H9 (cell line): ENCODE measurements around the gene MRPL54. TPM values are rescaled to one million over a fixed set of nuclear protein-coding genes. Genes with fewer than 3 reads are reported as not detected.

Source experiments
- DNase-seq: peaks from one replicate; pipeline ENCODE4 v3.0.0-alpha.2; 2017
- H2AFZ ChIP-seq: one replicate; pipeline ENCODE4 v1.6.1; 2013; ENCODE audit warnings: mild to moderate bottlenecking, low read length, control low read depth, moderate library complexity
- H2AK5ac ChIP-seq: 2 replicates; pipeline ENCODE4 v1.6.1; 2013; ENCODE audit warnings: low read length, control low read depth, mixed read lengths; ENCODE audit not compliant: insufficient read length
- H2BK120ac ChIP-seq: one replicate; pipeline ENCODE4 v1.6.1; 2013; ENCODE audit warnings: low read depth, mild to moderate bottlenecking, low read length, control low read depth, inconsistent platforms; ENCODE audit not compliant: poor library complexity, severe bottlenecking
- H2BK12ac ChIP-seq: 2 replicates; pipeline ENCODE4 v1.6.1; 2013; ENCODE audit warnings: low read length, control low read depth, mixed read lengths, low read depth; ENCODE audit not compliant: insufficient read length
- H2BK15ac ChIP-seq: 2 replicates; pipeline ENCODE4 v1.6.1; 2013; ENCODE audit warnings: low read depth, low read length, control low read depth
- H2BK20ac ChIP-seq: one replicate; pipeline ENCODE4 v1.6.1; 2013; ENCODE audit warnings: low read depth, mild to moderate bottlenecking, low read length, control low read depth, inconsistent platforms; ENCODE audit not compliant: poor library complexity, severe bottlenecking
- H2BK5ac ChIP-seq: 2 replicates; pipeline ENCODE4 v1.6.1; 2013; ENCODE audit warnings: low read length, control low read depth, mixed read lengths; ENCODE audit not compliant: insufficient read length
- H3K14ac ChIP-seq: 2 replicates; pipeline ENCODE4 v1.6.1; 2013; ENCODE audit warnings: low read length, control low read depth; ENCODE audit not compliant: insufficient read depth
- H3K18ac ChIP-seq: 2 replicates; pipeline ENCODE4 v1.6.1; 2013; ENCODE audit warnings: low read depth, mild to moderate bottlenecking, mixed read lengths, low read length, control low read depth; ENCODE audit not compliant: insufficient read length
- H3K23ac ChIP-seq: 2 replicates; pipeline ENCODE4 v1.6.1; 2013; ENCODE audit warnings: low read length, control low read depth, mixed read lengths, low read depth; ENCODE audit not compliant: insufficient read length
- H3K23me2 ChIP-seq: 2 replicates; pipeline ENCODE4 v1.6.1; 2013; ENCODE audit warnings: low read depth, mild to moderate bottlenecking, mixed read lengths, low read length, control low read depth; ENCODE audit not compliant: insufficient read length, poor library complexity, severe bottlenecking
- H3K27ac ChIP-seq: 2 replicates; pipeline ENCODE4 v1.5.1; 2013; ENCODE audit warnings: low read length, control low read depth, mixed read lengths, low read depth; ENCODE audit not compliant: insufficient read length
- H3K27me3 ChIP-seq: 2 replicates; pipeline ENCODE4 v1.6.1; 2013; ENCODE audit warnings: low read length, control low read depth, inconsistent platforms; ENCODE audit not compliant: insufficient read depth
- H3K4ac ChIP-seq: 2 replicates; pipeline ENCODE4 v1.6.1; 2013; ENCODE audit warnings: low read depth, mild to moderate bottlenecking, control low read depth, inconsistent platforms, low read length, moderate library complexity
- H3K4me1 ChIP-seq: 2 replicates; pipeline ENCODE4 v1.6.1; 2013; ENCODE audit warnings: low read length, control low read depth, inconsistent platforms; ENCODE audit not compliant: insufficient read depth
- H3K4me2 ChIP-seq: 2 replicates; pipeline ENCODE4 v1.6.1; 2013; ENCODE audit warnings: low read length, control low read depth, mixed read lengths; ENCODE audit not compliant: insufficient read length, insufficient read depth
- H3K56ac ChIP-seq: 2 replicates; pipeline ENCODE4 v1.6.1; 2013; ENCODE audit warnings: low read depth, mild to moderate bottlenecking, mixed read lengths, low read length, control low read depth; ENCODE audit not compliant: insufficient read length
- H3K79me1 ChIP-seq: 2 replicates; pipeline ENCODE4 v1.6.1; 2013; ENCODE audit warnings: low read depth, mild to moderate bottlenecking, moderate library complexity, low read length, control low read depth, inconsistent platforms; ENCODE audit not compliant: insufficient read depth, poor library complexity, severe bottlenecking
- H3K79me2 ChIP-seq: 2 replicates; pipeline ENCODE4 v1.6.1; 2013; ENCODE audit warnings: low read length, control low read depth, inconsistent platforms; ENCODE audit not compliant: insufficient read depth
- H3K9ac ChIP-seq: 2 replicates; pipeline ENCODE4 v1.6.1; 2013; ENCODE audit warnings: low read length, control low read depth, mixed read lengths; ENCODE audit not compliant: insufficient read length; ENCODE audit errors: extremely low read depth
- H3K9me3 ChIP-seq: one replicate; pipeline ENCODE4 v1.6.1; 2013; ENCODE audit warnings: low read depth, low read length, inconsistent platforms; ENCODE audit not compliant: control insufficient read depth
- H3T11ph ChIP-seq: one replicate; pipeline ENCODE4 v1.6.1; 2013; ENCODE audit warnings: mild to moderate bottlenecking, low read length, control low read depth, inconsistent platforms
- H4K20me1 ChIP-seq: one replicate; pipeline ENCODE4 v1.6.1; 2013; ENCODE audit not compliant: control insufficient read depth, insufficient read length, insufficient read depth
- H4K5ac ChIP-seq: 2 replicates; pipeline ENCODE4 v1.6.1; 2013; ENCODE audit warnings: low read depth, mild to moderate bottlenecking, mixed read lengths, low read length, control low read depth; ENCODE audit not compliant: insufficient read length
- H4K8ac ChIP-seq: replicated peaks from 2 replicates; pipeline ENCODE4 v1.6.1; 2013; ENCODE audit warnings: low read length, control low read depth, mixed read lengths, low read depth; ENCODE audit not compliant: insufficient read length
- H4K91ac ChIP-seq: 2 replicates; pipeline ENCODE4 v1.6.1; 2013; ENCODE audit warnings: low read depth, mild to moderate bottlenecking, moderate library complexity, mixed read lengths, low read length, control low read depth; ENCODE audit not compliant: insufficient read length
- H3K27ac Mint-ChIP-seq, 3 experiments: 2 replicates in 2 of 3; 3 replicates in 1 of 3; pipeline ENCODE4 v1.8.0; 2020 to 2021; ENCODE audit warnings: mixed read lengths in 3 of 3, mild to moderate bottlenecking in 1 of 3, moderate library complexity in 1 of 3
- H3K27me3 Mint-ChIP-seq: 2 replicates; pipeline ENCODE4 v1.8.0; 2021; ENCODE audit warnings: low read depth, mild to moderate bottlenecking, moderate library complexity, mixed read lengths
- H3K36me3 Mint-ChIP-seq, 3 experiments: 2 replicates in 2 of 3; 3 replicates in 1 of 3; pipeline ENCODE4 v1.8.0; 2020 to 2021; ENCODE audit warnings: low read depth in 3 of 3, mixed read lengths in 3 of 3; ENCODE audit not compliant: insufficient read depth in 1 of 3
- H3K4me1 Mint-ChIP-seq, 2 experiments: 2 replicates each; pipeline ENCODE4 v1.8.0; 2020; ENCODE audit warnings: mixed read lengths in 2 of 2
- H3K4me3 Mint-ChIP-seq, 2 experiments: 2 replicates in 1 of 2; 3 replicates in 1 of 2; pipeline ENCODE4 v1.8.0; 2020 to 2021; ENCODE audit warnings: mild to moderate bottlenecking in 2 of 2, mixed read lengths in 2 of 2, moderate library complexity in 1 of 2
- H3K9me3 Mint-ChIP-seq, 2 experiments: 2 replicates in 1 of 2; 3 replicates in 1 of 2; pipeline ENCODE4 v1.8.0; 2020; ENCODE audit warnings: mild to moderate bottlenecking in 2 of 2, mixed read lengths in 2 of 2, moderate library complexity in 1 of 2
- WGBS: extraction: QIAGEN DNeasy Blood & Tissue Kit; methylation state at CpG from one replicate; pipeline ENCODE4 v1.1.7; 2013; ENCODE audit warnings: missing lambda C conversion rate, low lambda C conversion rate, mixed read lengths; ENCODE audit not compliant: insufficient read length; ENCODE audit errors: extremely low coverage; 5-methylcytosine and 5-hydroxymethylcytosine counted together
- total RNA-seq: library from RNA; stranded (reverse); gene quantifications from 2 replicates; pipeline ENCODE4 v1.2.1, GENCODE V29; 2021
- TF ChIP-seq, protein P1 (sequence below): fragments of 200-600 bp; sonication (generic); conservative IDR thresholded peaks from 3 replicates; pipeline ENCODE4 v1.8.0; 2021; ENCODE audit warnings: antibody characterized with exemption, mild to moderate bottlenecking

Gene MRPL54
- total RNA-seq, 1 experiment from 2014 or later, result 60.0 TPM

DNA sequence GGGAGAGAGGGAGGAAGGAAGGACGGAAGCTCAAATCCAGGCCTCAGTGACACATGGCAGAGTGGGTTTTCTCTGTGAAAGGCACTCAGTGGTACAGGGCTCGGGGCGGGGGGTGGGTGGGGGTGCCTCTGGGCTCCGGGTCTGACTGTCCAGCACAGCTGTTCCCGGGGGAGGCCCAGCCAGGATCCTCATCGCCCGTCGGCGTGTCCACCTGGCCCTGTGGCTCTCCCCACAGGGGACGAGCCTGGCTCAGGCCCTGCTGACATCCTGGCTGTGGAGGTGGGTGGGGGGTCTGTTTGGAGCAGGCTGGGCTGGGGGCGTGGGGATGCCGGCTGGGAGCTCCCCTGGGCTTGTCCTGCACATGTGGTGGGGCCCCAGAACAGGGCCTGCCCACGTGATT is 41.9 kb downstream of the MRPL54 start:
- Histone ChIP-seq H2BK5ac (no peak overlapping the region), H3K4me2 (no peak overlapping the region), H2AFZ (no peak overlapping the region), H4K8ac (no peak overlapping the region), H2AK5ac (no peak overlapping the region), H2BK15ac (no peak overlapping the region), H4K91ac (no peak overlapping the region), H3K14ac (no peak overlapping the region), H4K20me1 (no peaks in the 10 kb centered on the region), H3K4me1 (no peaks in the 10 kb centered on the region), H3T11ph (no peak overlapping the region), H2BK12ac (no peak overlapping the region), H3K9me3 (no peaks in the 10 kb centered on the region), H3K79me2 (no peaks in the 10 kb centered on the region), H2BK120ac (no peak overlapping the region), H3K56ac (no peak overlapping the region), H2BK20ac (no peak overlapping the region), H3K9ac (no peak overlapping the region), H3K18ac (no peak overlapping the region), H3K23ac (no peak overlapping the region), H3K79me1 (no peaks in the 10 kb centered on the region), H3K27ac (no peak overlapping the region), H4K5ac (no peak overlapping the region), H3K4ac (no peak overlapping the region), H3K27me3 (no peaks in the 10 kb centered on the region), H3K23me2 (peaks cover 7% of the 10 kb centered on the region)
- Mint-ChIP-seq H3K4me1 (peaks cover 0 to 11% of the 10 kb centered on the region in 2 experiments; a peak in 2 of 4 replicates), H3K27me3 (peaks cover 39% of the 10 kb centered on the region), H3K4me3 (no peak overlapping the region), H3K27ac (no peak overlapping the region), H3K9me3 (peaks cover 0 to 6% of the 10 kb centered on the region in 2 experiments; a peak in 2 of 5 replicates), H3K36me3 (no peaks in the 10 kb centered on the region)
- TF ChIP-seq, protein P1, sequence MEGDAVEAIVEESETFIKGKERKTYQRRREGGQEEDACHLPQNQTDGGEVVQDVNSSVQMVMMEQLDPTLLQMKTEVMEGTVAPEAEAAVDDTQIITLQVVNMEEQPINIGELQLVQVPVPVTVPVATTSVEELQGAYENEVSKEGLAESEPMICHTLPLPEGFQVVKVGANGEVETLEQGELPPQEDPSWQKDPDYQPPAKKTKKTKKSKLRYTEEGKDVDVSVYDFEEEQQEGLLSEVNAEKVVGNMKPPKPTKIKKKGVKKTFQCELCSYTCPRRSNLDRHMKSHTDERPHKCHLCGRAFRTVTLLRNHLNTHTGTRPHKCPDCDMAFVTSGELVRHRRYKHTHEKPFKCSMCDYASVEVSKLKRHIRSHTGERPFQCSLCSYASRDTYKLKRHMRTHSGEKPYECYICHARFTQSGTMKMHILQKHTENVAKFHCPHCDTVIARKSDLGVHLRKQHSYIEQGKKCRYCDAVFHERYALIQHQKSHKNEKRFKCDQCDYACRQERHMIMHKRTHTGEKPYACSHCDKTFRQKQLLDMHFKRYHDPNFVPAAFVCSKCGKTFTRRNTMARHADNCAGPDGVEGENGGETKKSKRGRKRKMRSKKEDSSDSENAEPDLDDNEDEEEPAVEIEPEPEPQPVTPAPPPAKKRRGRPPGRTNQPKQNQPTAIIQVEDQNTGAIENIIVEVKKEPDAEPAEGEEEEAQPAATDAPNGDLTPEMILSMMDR, result no peak
- DNase-seq, result no peak
- WGBS, result no CpG with 5 or more reads among the region's 13 CpGs
